ENCODE measurements around the gene PTPRM.

DNA sequence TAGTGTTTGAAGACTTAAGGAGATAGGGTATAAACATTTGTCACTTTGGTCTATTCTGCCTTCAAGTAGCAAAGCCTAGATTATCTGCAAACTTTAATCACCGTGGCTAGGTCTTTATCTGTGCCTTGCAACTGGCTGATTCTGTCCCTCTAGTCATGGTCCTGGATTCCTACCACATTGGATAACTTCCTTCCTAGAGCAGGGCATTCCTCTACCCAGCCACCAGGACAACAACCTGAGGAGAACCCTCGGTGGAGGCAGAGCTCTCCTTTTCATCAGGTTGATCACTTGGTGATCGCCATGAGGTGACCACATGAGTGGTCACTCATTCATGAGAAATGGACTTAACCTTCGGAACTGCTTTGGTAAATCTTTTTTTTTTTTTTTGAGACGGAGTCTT is 25.3 kb upstream of the PTPRM start:
- TF ChIP-seq, protein P1, sequence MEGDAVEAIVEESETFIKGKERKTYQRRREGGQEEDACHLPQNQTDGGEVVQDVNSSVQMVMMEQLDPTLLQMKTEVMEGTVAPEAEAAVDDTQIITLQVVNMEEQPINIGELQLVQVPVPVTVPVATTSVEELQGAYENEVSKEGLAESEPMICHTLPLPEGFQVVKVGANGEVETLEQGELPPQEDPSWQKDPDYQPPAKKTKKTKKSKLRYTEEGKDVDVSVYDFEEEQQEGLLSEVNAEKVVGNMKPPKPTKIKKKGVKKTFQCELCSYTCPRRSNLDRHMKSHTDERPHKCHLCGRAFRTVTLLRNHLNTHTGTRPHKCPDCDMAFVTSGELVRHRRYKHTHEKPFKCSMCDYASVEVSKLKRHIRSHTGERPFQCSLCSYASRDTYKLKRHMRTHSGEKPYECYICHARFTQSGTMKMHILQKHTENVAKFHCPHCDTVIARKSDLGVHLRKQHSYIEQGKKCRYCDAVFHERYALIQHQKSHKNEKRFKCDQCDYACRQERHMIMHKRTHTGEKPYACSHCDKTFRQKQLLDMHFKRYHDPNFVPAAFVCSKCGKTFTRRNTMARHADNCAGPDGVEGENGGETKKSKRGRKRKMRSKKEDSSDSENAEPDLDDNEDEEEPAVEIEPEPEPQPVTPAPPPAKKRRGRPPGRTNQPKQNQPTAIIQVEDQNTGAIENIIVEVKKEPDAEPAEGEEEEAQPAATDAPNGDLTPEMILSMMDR (IDR thresholded peaks at IDR 0.05), result no peak
- no peak for TF ChIP-seq POLR2A (IDR thresholded peaks at IDR 0.05)
